G401.6 (cell line): ENCODE data around the gene STX5.
A peak's percentile ranks its signal among the peaks of the same experiment; 100 is the strongest.
"Not testable (repeated sequence)": the region's sequence is repeated elsewhere in the genome, so short reads cannot be mapped to it uniquely, and the experiment has no call there.

Source experiments
- FAIRE-seq: peaks from 2 replicates; lab custom pipeline; 2012; peaks lifted over from hg19 to GRCh38; lab: Jason Lieb, UNC

STX5 gene

GRCh38 chr11:62854013-62854824 lies 22.4 kb upstream of the STX5 start:
- no peak for FAIRE-seq

GRCh38 chr11:62853279-62853965 lies 21.6 kb upstream of the STX5 start:
- FAIRE-seq = no peak

GRCh38 chr11:62852523-62853188 lies 20.8 kb upstream of the STX5 start:
- FAIRE-seq = no peak

- peak; percentile 94 for FAIRE-seq
These were observed 20.1 kb upstream of the STX5 start for GRCh38 chr11:62851807-62852522.

- no peak for FAIRE-seq
These were observed 19.3 kb upstream of the STX5 start for GRCh38 chr11:62850911-62851806.

GRCh38 chr11:62847767-62848314 lies 16.0 kb upstream of the STX5 start:
- FAIRE-seq = no peak

- FAIRE-seq = no peak
These were observed 14.3 kb upstream of the STX5 start for GRCh38 chr11:62846177-62846576.

- FAIRE-seq = no peak
These were observed 12.3 kb upstream of the STX5 start for GRCh38 chr11:62844154-62844553.

GRCh38 chr11:62843466-62843865 lies 11.6 kb upstream of the STX5 start:
- no peak for FAIRE-seq

GRCh38 chr11:62842891-62843290 lies 11.0 kb upstream of the STX5 start:
- not testable (repeated sequence) for FAIRE-seq

- no peak for FAIRE-seq
These were observed 10.4 kb upstream of the STX5 start for GRCh38 chr11:62842171-62842741.

GRCh38 chr11:62841361-62842170 lies 9.7 kb upstream of the STX5 start:
- peak; percentile 99 for FAIRE-seq

GRCh38 chr11:62840721-62841360 lies 9.0 kb upstream of the STX5 start:
- FAIRE-seq = not testable (repeated sequence)

GRCh38 chr11:62839050-62839945 lies 7.4 kb upstream of the STX5 start, which contains the start of gene WDR74:
Gene WDR74, minus strand, starts transcription at chr11:62839590. Its CDS starts 20 bp downstream, at chr11:62839570.
- peak; percentile 50 for FAIRE-seq

- FAIRE-seq = no peak
These were observed 3.5 kb upstream of the STX5 start for GRCh38 chr11:62835336-62835735.

- no peak for FAIRE-seq
These were observed 734 bp upstream of the STX5 start, which contains the start of gene TEX54 for GRCh38 chr11:62832336-62833234. Gene TEX54, minus strand, starts transcription at chr11:62832841.
